HEK293 (cell line): Measurements from ENCODE around the gene PWWP2B.

Source experiments
- CTCF ChIA-PET: fragments of 350-600 bp; formaldehyde crosslinking; extraction: SDS; loops from one replicate; lab custom pipeline; 2021; ENCODE audit warnings: antibody characterized with exemption; lab: Yijun Ruan, JAX
- POLR2A ChIA-PET: fragments of 300-600 bp; formaldehyde crosslinking; extraction: SDS; loops from one replicate; lab custom pipeline; 2020; ENCODE audit warnings: antibody characterized with exemption, inconsistent platforms; lab: Yijun Ruan, JAX
- H3K27ac ChIP-seq: fragments of 200-500 bp; sonication (Bioruptor generic); 2 replicates; pipeline ENCODE4 v1.5.1; 2014; ENCODE audit warnings: low read depth, low read length, control low read depth, inconsistent platforms; ENCODE audit errors: extremely low read depth
- H3K36me3 ChIP-seq, 2 experiments: fragments of 200-500 bp in 1 of 2; sonication (Bioruptor generic) in 1 of 2; 1 replicate in 1 of 2; 2 replicates in 1 of 2; pipeline ENCODE4 v1.5.1; 2014 to 2017; ENCODE audit warnings: inconsistent platforms in 2 of 2, low read length in 2 of 2; ENCODE audit not compliant: control insufficient read depth in 2 of 2, insufficient read depth in 1 of 2
- H3K4me1 ChIP-seq: fragments of 200-500 bp; sonication (Bioruptor generic); 2 replicates; pipeline ENCODE4 v1.5.1; 2014; ENCODE audit warnings: mild to moderate bottlenecking, low read length, inconsistent platforms; ENCODE audit not compliant: control insufficient read depth, insufficient read depth
- H3K4me3 ChIP-seq: 2 replicates; pipeline ENCODE4 v1.5.1; 2011; ENCODE audit warnings: low read depth, mild to moderate bottlenecking, control low read depth, low read length, moderate library complexity
- H3K9me3 ChIP-seq: fragments of 200-500 bp; sonication (Bioruptor generic); 2 replicates; pipeline ENCODE4 v1.5.1; 2014; ENCODE audit warnings: low read depth, low read length, inconsistent platforms; ENCODE audit not compliant: control insufficient read depth, insufficient read depth
- EGR2 ChIP-seq: fragments of 450-650 bp; formaldehyde crosslinking; IDR thresholded peaks from 2 replicates; pipeline ENCODE4 v1.5.1; 2016; ENCODE audit warnings: low read depth, missing biosample characterization, missing genetic modification characterization
- GLIS1 ChIP-seq: fragments of 450-650 bp; formaldehyde crosslinking; IDR thresholded peaks from 2 replicates; pipeline ENCODE4 v1.5.1; 2016; ENCODE audit warnings: missing biosample characterization, missing genetic modification characterization
- GLIS2 ChIP-seq: fragments of 450-650 bp; formaldehyde crosslinking; IDR thresholded peaks from 2 replicates; pipeline ENCODE4 v1.5.1; 2016; ENCODE audit warnings: missing biosample characterization, missing genetic modification characterization
- SP2 ChIP-seq: fragments of 450-650 bp; formaldehyde crosslinking; IDR thresholded peaks from 2 replicates; pipeline ENCODE4 v1.5.1; 2016; ENCODE audit warnings: missing biosample characterization, missing genetic modification characterization
- ZIC2 ChIP-seq: fragments of 450-650 bp; formaldehyde crosslinking; IDR thresholded peaks from 2 replicates; pipeline ENCODE4 v1.5.1; 2016; ENCODE audit warnings: missing biosample characterization, missing genetic modification characterization
- ZNF155 ChIP-seq: fragments of 450-650 bp; formaldehyde crosslinking; IDR thresholded peaks from 2 replicates; pipeline ENCODE4 v1.5.1; 2016; ENCODE audit warnings: missing biosample characterization, missing genetic modification characterization
- ZNF341 ChIP-seq: fragments of 450-650 bp; formaldehyde crosslinking; IDR thresholded peaks from 2 replicates; pipeline ENCODE4; 2016; ENCODE audit warnings: low read depth, missing biosample characterization, missing genetic modification characterization
- ZNF561 ChIP-seq: fragments of 450-650 bp; IDR thresholded peaks from 2 replicates; pipeline ENCODE4 v1.5.1; 2018; ENCODE audit warnings: missing biosample characterization, missing genetic modification characterization, borderline replicate concordance
- ZNF664 ChIP-seq: fragments of 450-650 bp; formaldehyde crosslinking; IDR thresholded peaks from 2 replicates; pipeline ENCODE4 v1.5.1; 2016; ENCODE audit warnings: missing biosample characterization, missing genetic modification characterization
- ZXDB ChIP-seq: fragments of 450-650 bp; formaldehyde crosslinking; IDR thresholded peaks from 2 replicates; pipeline ENCODE4 v1.5.1; 2016; ENCODE audit warnings: missing biosample characterization, missing genetic modification characterization
- TF ChIP-seq, protein P1 (sequence below): fragments of 450-650 bp; formaldehyde crosslinking; conservative IDR thresholded peaks from 2 replicates; pipeline ENCODE4 v1.5.1; 2016; ENCODE audit warnings: low read depth, missing biosample characterization, missing genetic modification characterization
- TF ChIP-seq, protein P2 (sequence below): fragments of 450-650 bp; formaldehyde crosslinking; IDR thresholded peaks from 2 replicates; pipeline ENCODE4 v1.5.1; 2017; ENCODE audit warnings: missing biosample characterization, missing genetic modification characterization
- TF ChIP-seq, protein P3 (sequence below): fragments of 450-650 bp; formaldehyde crosslinking; IDR thresholded peaks from 2 replicates; pipeline ENCODE4 v1.5.1; 2016; ENCODE audit warnings: missing biosample characterization, missing genetic modification characterization, low read depth
- TF ChIP-seq, protein P4 (sequence below): fragments of 450-650 bp; formaldehyde crosslinking; IDR thresholded peaks from 2 replicates; pipeline ENCODE4 v1.5.1; 2016; ENCODE audit warnings: missing biosample characterization, missing genetic modification characterization

PWWP2B gene

DNA sequence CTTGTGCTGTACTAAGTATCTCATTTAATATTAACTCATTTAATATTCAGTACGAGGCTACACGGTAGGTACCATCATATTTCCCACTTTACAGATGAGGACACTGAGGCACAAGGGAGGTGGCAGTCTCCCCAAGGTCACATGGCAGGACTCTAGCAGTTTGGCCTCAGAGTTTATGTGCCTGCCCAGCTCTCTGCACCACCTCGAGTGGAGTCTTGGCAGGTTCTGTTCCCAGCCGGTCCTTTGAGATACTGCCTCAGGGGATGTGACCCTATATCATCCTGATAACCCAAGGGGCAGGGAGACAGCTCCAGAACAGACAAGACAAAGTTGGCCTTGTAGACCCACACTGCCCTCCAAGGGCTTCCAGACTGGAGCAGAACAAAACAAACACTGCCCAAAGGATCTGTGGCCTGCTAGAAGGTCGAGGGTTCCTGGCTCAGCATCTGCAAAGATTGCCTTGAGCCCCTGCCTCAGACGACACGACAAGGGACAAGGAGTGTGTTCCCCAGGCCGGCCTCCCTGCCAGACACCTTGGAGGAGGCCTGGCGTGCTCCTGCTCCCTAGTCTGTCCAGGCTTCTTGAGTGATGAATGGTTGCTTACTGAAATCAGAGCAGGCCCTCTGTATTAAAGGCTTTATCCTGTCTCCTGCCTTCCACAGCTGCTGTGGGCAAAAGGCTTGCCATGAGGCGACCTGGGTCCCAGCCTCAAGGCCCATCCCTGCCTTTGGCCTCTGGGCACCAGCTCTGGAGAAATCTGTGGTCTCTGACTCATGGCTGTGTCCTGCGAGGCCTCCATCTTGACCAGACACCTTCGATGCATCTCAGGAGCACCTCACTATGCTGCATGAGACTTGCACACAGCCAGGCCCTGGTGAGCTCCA, 3.9 kb upstream of the PWWP2B start:
- no peak overlapping the region for H3K27ac ChIP-seq
- no peaks in the 10 kb centered on the region for H3K4me1 ChIP-seq
- POLR2A ChIA-PET = no interaction called here
- CTCF ChIA-PET = interaction anchor here (0.6 kb wide), 1 partner anchor 46 kb away, joined by 3 read pairs; no protein-coding TSS in a partner anchor
- no peaks in the 10 kb centered on the region for H3K9me3 ChIP-seq
- H3K36me3 ChIP-seq = no peaks in the 10 kb centered on the region
- no peak overlapping the region for H3K4me3 ChIP-seq
- TF ChIP-seq ZNF664 (tag by site-specific recombination) (peak; percentile 88; the same call in 1 of the 2 replicates), ZNF561 (tag by site-specific recombination) (no peak)

DNA sequence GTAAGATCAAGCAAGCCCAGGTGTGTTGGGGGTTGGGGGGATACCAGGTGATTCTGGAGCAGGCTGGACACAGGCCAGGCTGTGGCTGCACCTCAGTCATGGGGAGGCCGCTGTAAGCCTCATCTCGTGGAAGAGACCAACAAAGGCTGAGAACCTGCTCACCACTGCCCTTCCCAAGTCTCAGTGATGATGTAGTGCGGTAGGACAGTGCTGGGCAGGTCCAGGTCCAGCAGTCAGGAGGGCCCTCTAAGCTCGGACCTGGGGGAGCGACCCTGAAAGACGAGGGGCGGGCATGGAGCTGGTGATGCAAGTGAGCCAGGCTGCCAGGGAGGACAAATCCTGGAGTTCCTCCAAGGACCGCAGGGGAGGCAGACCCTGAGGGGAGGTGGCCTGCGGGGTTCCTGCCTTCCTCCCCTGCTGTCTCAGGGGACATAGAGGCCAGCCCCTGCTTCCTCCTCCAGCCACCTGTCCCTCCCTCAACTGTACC, 3.3 kb upstream of the PWWP2B start:
- TF ChIP-seq, protein P1, sequence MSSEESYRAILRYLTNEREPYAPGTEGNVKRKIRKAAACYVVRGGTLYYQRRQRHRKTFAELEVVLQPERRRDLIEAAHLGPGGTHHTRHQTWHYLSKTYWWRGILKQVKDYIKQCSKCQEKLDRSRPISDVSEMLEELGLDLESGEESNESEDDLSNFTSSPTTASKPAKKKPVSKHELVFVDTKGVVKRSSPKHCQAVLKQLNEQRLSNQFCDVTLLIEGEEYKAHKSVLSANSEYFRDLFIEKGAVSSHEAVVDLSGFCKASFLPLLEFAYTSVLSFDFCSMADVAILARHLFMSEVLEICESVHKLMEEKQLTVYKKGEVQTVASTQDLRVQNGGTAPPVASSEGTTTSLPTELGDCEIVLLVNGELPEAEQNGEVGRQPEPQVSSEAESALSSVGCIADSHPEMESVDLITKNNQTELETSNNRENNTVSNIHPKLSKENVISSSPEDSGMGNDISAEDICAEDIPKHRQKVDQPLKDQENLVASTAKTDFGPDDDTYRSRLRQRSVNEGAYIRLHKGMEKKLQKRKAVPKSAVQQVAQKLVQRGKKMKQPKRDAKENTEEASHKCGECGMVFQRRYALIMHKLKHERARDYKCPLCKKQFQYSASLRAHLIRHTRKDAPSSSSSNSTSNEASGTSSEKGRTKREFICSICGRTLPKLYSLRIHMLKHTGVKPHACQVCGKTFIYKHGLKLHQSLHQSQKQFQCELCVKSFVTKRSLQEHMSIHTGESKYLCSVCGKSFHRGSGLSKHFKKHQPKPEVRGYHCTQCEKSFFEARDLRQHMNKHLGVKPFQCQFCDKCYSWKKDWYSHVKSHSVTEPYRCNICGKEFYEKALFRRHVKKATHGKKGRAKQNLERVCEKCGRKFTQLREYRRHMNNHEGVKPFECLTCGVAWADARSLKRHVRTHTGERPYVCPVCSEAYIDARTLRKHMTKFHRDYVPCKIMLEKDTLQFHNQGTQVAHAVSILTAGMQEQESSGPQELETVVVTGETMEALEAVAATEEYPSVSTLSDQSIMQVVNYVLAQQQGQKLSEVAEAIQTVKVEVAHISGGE (tag by site-specific recombination) = no peak
- peak; percentile 46 for TF ChIP-seq GLIS2 (tag by site-specific recombination)
- TF ChIP-seq SP2 = peak; percentile 26; the same call in 1 of the 2 replicates
- TF ChIP-seq ZIC2 (tag by site-specific recombination) = peak; percentile 61; the same call in 1 of the 2 replicates
- TF ChIP-seq GLIS1 (tag by site-specific recombination) = peak; percentile 42
- CTCF ChIA-PET = no interaction called here
- Histone ChIP-seq H3K27ac (no peak overlapping the region), H3K4me1 (no peaks in the 10 kb centered on the region; the same call in 1 of the 2 replicates), H3K36me3 (no peaks in the 10 kb centered on the region), H3K4me3 (no peak overlapping the region), H3K9me3 (no peaks in the 10 kb centered on the region)
- POLR2A ChIA-PET = no interaction called here

DNA sequence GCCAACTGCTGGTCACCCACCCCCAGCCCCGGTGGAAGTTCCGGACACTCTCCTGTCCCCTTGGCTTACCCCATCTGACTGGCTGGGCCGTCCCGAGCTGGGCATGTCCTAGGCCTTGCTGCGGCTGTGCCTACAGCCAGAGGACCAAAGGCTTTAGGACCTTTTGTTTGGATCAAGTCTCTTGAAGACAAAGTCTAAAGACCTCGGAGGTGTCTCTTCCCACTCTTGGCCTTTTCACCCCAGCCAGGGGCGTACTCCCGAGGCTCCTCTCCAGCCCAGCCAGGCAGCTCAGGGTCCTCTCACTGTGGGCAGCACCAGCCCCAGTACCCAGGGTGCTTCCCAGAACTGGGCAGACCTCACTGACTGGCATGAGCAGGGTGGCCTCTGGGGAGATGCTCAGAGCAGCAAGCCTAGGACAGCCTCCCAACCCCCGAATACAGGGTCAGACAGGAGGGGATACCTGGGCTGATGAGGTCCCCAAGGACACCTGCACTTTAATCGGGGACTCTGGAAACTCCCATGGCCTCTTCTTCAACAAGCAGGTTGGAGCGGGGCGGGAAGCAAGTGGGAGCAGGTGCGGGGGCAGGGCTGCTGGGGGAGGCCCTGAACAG, 2.7 kb upstream of the PWWP2B start:
- TF ChIP-seq ZXDB (tag by site-specific recombination) = no peak
- TF ChIP-seq, protein P2, sequence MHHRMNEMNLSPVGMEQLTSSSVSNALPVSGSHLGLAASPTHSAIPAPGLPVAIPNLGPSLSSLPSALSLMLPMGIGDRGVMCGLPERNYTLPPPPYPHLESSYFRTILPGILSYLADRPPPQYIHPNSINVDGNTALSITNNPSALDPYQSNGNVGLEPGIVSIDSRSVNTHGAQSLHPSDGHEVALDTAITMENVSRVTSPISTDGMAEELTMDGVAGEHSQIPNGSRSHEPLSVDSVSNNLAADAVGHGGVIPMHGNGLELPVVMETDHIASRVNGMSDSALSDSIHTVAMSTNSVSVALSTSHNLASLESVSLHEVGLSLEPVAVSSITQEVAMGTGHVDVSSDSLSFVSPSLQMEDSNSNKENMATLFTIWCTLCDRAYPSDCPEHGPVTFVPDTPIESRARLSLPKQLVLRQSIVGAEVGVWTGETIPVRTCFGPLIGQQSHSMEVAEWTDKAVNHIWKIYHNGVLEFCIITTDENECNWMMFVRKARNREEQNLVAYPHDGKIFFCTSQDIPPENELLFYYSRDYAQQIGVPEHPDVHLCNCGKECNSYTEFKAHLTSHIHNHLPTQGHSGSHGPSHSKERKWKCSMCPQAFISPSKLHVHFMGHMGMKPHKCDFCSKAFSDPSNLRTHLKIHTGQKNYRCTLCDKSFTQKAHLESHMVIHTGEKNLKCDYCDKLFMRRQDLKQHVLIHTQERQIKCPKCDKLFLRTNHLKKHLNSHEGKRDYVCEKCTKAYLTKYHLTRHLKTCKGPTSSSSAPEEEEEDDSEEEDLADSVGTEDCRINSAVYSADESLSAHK (tag by site-specific recombination) = peak; percentile 84
- TF ChIP-seq, protein P3, sequence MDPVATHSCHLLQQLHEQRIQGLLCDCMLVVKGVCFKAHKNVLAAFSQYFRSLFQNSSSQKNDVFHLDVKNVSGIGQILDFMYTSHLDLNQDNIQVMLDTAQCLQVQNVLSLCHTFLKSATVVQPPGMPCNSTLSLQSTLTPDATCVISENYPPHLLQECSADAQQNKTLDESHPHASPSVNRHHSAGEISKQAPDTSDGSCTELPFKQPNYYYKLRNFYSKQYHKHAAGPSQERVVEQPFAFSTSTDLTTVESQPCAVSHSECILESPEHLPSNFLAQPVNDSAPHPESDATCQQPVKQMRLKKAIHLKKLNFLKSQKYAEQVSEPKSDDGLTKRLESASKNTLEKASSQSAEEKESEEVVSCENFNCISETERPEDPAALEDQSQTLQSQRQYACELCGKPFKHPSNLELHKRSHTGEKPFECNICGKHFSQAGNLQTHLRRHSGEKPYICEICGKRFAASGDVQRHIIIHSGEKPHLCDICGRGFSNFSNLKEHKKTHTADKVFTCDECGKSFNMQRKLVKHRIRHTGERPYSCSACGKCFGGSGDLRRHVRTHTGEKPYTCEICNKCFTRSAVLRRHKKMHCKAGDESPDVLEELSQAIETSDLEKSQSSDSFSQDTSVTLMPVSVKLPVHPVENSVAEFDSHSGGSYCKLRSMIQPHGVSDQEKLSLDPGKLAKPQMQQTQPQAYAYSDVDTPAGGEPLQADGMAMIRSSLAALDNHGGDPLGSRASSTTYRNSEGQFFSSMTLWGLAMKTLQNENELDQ (tag by site-specific recombination) = no peak
- no peak for TF ChIP-seq ZNF155 (tag by site-specific recombination)
- peak; percentile 23; the same call in 1 of the 2 replicates for TF ChIP-seq EGR2 (tag by site-specific recombination)
- TF ChIP-seq GLIS2 (tag by site-specific recombination) = 0 out of 2 replicates have a peak, but pooled peaks have one; percentile 4
- TF ChIP-seq, protein P4, sequence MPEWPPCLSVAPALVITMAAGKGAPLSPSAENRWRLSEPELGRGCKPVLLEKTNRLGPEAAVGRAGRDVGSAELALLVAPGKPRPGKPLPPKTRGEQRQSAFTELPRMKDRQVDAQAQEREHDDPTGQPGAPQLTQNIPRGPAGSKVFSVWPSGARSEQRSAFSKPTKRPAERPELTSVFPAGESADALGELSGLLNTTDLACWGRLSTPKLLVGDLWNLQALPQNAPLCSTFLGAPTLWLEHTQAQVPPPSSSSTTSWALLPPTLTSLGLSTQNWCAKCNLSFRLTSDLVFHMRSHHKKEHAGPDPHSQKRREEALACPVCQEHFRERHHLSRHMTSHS (tag by site-specific recombination) = no peak
- 0 out of 2 replicates have a peak, but pooled peaks have one; percentile 29 for TF ChIP-seq ZNF341
- no peaks in the 10 kb centered on the region; the same call in 1 of the 2 replicates for H3K4me1 ChIP-seq
- no peaks in the 10 kb centered on the region for H3K36me3 ChIP-seq
- CTCF ChIA-PET = no interaction called here
- H3K4me3 ChIP-seq = no peak overlapping the region
- no peak overlapping the region for H3K27ac ChIP-seq
- no peaks in the 10 kb centered on the region for H3K9me3 ChIP-seq
- POLR2A ChIA-PET = no interaction called here
